Trophoblast cell (in vitro differentiated cells and primary cell): ENCODE results near the gene ESR2.

ENCODE experiments used
- DNase-seq, 2 donors: peaks; one replicate each; pipeline ENCODE4 v3.0.0-alpha.2; 2016
- H2AFZ ChIP-seq: 2 replicates; pipeline ENCODE4 v1.6.1; 2013; ENCODE audit warnings: low read length, moderate library complexity, mild to moderate bottlenecking; ENCODE audit not compliant: insufficient read depth, poor library complexity
- H2AK5ac ChIP-seq: 2 replicates; pipeline ENCODE4 v1.6.1; 2013; ENCODE audit warnings: mild to moderate bottlenecking, low read length
- H2BK120ac ChIP-seq: 2 replicates; pipeline ENCODE4 v1.6.1; 2013; ENCODE audit warnings: low read length, mild to moderate bottlenecking, moderate library complexity; ENCODE audit not compliant: insufficient read depth, poor library complexity
- H2BK12ac ChIP-seq: 2 replicates; pipeline ENCODE4 v1.6.1; 2013; ENCODE audit warnings: mild to moderate bottlenecking, low read length, moderate library complexity
- H2BK5ac ChIP-seq: 2 replicates; pipeline ENCODE4 v1.6.1; 2013; ENCODE audit warnings: low read length, low read depth, moderate library complexity, mild to moderate bottlenecking; ENCODE audit not compliant: poor library complexity
- H3K14ac ChIP-seq: 2 replicates; pipeline ENCODE4 v1.6.1; 2013; ENCODE audit warnings: mild to moderate bottlenecking, low read length
- H3K18ac ChIP-seq: 2 replicates; pipeline ENCODE4 v1.6.1; 2013; ENCODE audit warnings: mild to moderate bottlenecking, low read length
- H3K23ac ChIP-seq: 2 replicates; pipeline ENCODE4 v1.6.1; 2013; ENCODE audit warnings: low read length
- H3K27ac ChIP-seq: 2 replicates; pipeline ENCODE4 v1.5.1; 2013; ENCODE audit warnings: low read depth, mild to moderate bottlenecking, inconsistent platforms, low read length, moderate library complexity
- H3K27me3 ChIP-seq: 2 replicates; pipeline ENCODE4 v1.6.1; 2013; ENCODE audit warnings: inconsistent platforms, mild to moderate bottlenecking, low read length, moderate library complexity; ENCODE audit not compliant: insufficient read depth
- H3K36me3 ChIP-seq, 2 experiments: 1 replicate in 1 of 2; 2 replicates in 1 of 2; pipeline ENCODE4 v1.6.1; 2013; ENCODE audit warnings: low read length in 2 of 2, mild to moderate bottlenecking in 2 of 2, moderate library complexity in 1 of 2; ENCODE audit not compliant: insufficient read depth in 2 of 2, control insufficient read depth in 1 of 2
- H3K4ac ChIP-seq: 2 replicates; pipeline ENCODE4 v1.6.1; 2013; ENCODE audit warnings: low read depth, mild to moderate bottlenecking, low read length, moderate library complexity
- H3K4me1 ChIP-seq, 2 experiments: 1 replicate in 1 of 2; 2 replicates in 1 of 2; pipeline ENCODE4 v1.6.1; 2013; ENCODE audit warnings: low read length in 2 of 2, mild to moderate bottlenecking in 2 of 2, moderate library complexity in 1 of 2; ENCODE audit not compliant: insufficient read depth in 2 of 2, control insufficient read depth in 1 of 2
- H3K4me2 ChIP-seq: 2 replicates; pipeline ENCODE4 v1.6.1; 2013; ENCODE audit warnings: inconsistent platforms, mild to moderate bottlenecking, low read length, moderate library complexity
- H3K4me3 ChIP-seq: 2 replicates; pipeline ENCODE4 v1.5.1; 2013; ENCODE audit warnings: mild to moderate bottlenecking, low read depth, low read length, inconsistent platforms
- H3K79me1 ChIP-seq: one replicate; pipeline ENCODE4 v1.6.1; 2013; ENCODE audit warnings: low read length
- H3K79me2 ChIP-seq: 2 replicates; pipeline ENCODE4 v1.6.1; 2013; ENCODE audit warnings: low read length, mild to moderate bottlenecking; ENCODE audit not compliant: control insufficient read depth, insufficient read depth, poor library complexity
- H3K9ac ChIP-seq: 2 replicates; pipeline ENCODE4 v1.6.1; 2013; ENCODE audit warnings: mild to moderate bottlenecking, low read length
- H3K9me3 ChIP-seq: 2 replicates; pipeline ENCODE4 v1.6.1; 2013; ENCODE audit warnings: low read depth, mild to moderate bottlenecking, control low read depth, inconsistent platforms, low read length; ENCODE audit not compliant: insufficient read depth
- H4K12ac ChIP-seq: 2 replicates; pipeline ENCODE4 v1.6.1; 2013; ENCODE audit warnings: low read depth, mild to moderate bottlenecking, low read length, moderate library complexity
- H4K8ac ChIP-seq: 2 replicates; pipeline ENCODE4 v1.6.1; 2013; ENCODE audit warnings: low read depth, mild to moderate bottlenecking, low read length, moderate library complexity
- H4K91ac ChIP-seq: one replicate; pipeline ENCODE4 v1.6.1; 2013; ENCODE audit warnings: low read depth, mild to moderate bottlenecking, low read length, moderate library complexity
- WGBS: extraction: QIAGEN DNeasy Blood & Tissue Kit; methylation state at CpG from one replicate; pipeline ENCODE4 v1.1.7; 2013; ENCODE audit warnings: missing lambda C conversion rate; ENCODE audit not compliant: insufficient read length, insufficient coverage; ENCODE audit errors: extremely low coverage; 5-methylcytosine and 5-hydroxymethylcytosine counted together

Gene ESR2

GRCh38 chr14:64061115-64061514 is 233.1 kb downstream of the ESR2 start:
- Histone ChIP-seq H4K8ac (no peak overlapping the region), H3K9me3 (no peaks in the 10 kb centered on the region), H3K27me3 (no peaks in the 10 kb centered on the region), H3K4me2 (no peak overlapping the region), H3K23ac (no peak overlapping the region), H2BK5ac (no peak overlapping the region), H3K4me1 (peaks cover 7 to 10% of the 10 kb centered on the region in 2 experiments), H2BK120ac (no peak overlapping the region), H3K18ac (no peak overlapping the region), H4K91ac (no peak overlapping the region), H3K4ac (no peak overlapping the region), H3K14ac (no peak overlapping the region), H3K9ac (no peak overlapping the region), H2BK12ac (no peak overlapping the region), H3K27ac (no peak overlapping the region), H3K4me3 (no peak overlapping the region), H4K12ac (no peak overlapping the region), H3K79me2 (no peaks in the 10 kb centered on the region), H2AK5ac (no peak overlapping the region), H3K36me3 (peaks cover 0 to under 1% of the 10 kb centered on the region in 2 experiments), H2AFZ (no peak overlapping the region), H3K79me1 (peaks cover 3% of the 10 kb centered on the region)
- WGBS: no CpG with 5 or more reads among the region's 1 CpG
- DNase-seq: no peak

DNA sequence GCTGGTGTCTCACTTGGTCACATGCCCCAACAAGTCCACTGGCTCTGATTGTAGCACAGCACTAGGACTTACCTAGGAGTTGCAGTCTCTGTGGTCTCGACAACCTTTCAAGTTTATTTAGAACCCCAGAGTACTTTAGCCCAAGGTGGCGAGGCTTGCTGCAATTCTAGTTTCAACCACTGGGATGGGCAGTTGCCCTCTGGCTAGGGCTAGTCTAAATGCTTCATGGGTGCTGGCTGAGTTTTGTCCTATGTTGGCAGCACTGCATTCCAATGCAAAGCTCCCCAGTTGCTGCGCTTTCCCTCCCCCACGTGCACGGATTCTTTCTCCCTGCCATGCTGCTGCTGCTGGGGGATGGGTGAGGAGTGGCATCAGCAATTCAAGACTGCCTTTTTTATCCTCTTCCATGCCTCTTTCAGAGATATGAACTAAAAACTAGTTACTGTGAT is 233.5 kb downstream of the ESR2 start:
- Histone ChIP-seq H3K23ac (no peak overlapping the region), H2BK5ac (no peak overlapping the region), H3K9ac (no peak overlapping the region), H4K91ac (peak overlapping the region; percentile 20), H2AFZ (no peak overlapping the region), H3K27ac (no peak overlapping the region), H4K8ac (no peak overlapping the region), H3K4me1 (peaks cover 7 to 10% of the 10 kb centered on the region in 2 experiments), H3K14ac (no peak overlapping the region), H3K36me3 (peaks cover 0 to 2% of the 10 kb centered on the region in 2 experiments), H2BK12ac (no peak overlapping the region), H3K79me2 (no peaks in the 10 kb centered on the region), H2AK5ac (no peak overlapping the region), H3K79me1 (peaks cover 3% of the 10 kb centered on the region), H2BK120ac (no peak overlapping the region), H3K4me2 (no peak overlapping the region), H4K12ac (no peak overlapping the region), H3K27me3 (no peaks in the 10 kb centered on the region), H3K4ac (no peak overlapping the region), H3K4me3 (no peak overlapping the region), H3K18ac (no peak overlapping the region), H3K9me3 (no peaks in the 10 kb centered on the region)
- peak; percentile 44 to 70 for DNase-seq
- WGBS: no CpG with 5 or more reads among the region's 5 CpGs

- H3K79me1 ChIP-seq: peaks cover 3% of the 10 kb centered on the region
- no peaks in the 10 kb centered on the region for H3K9me3 ChIP-seq
- H2AK5ac ChIP-seq: no peak overlapping the region
- no peak overlapping the region for H3K18ac ChIP-seq
- no peak overlapping the region for H3K14ac ChIP-seq
- H3K9ac ChIP-seq: no peak overlapping the region
- H3K4me2 ChIP-seq: no peak overlapping the region
- no peak overlapping the region for H3K23ac ChIP-seq
- peak overlapping the region; percentile 20 for H4K91ac ChIP-seq
- peaks cover 7 to 10% of the 10 kb centered on the region in 2 experiments for H3K4me1 ChIP-seq
- no peaks in the 10 kb centered on the region for H3K27me3 ChIP-seq
- peaks cover 0 to 2% of the 10 kb centered on the region in 2 experiments for H3K36me3 ChIP-seq
- H3K79me2 ChIP-seq: no peaks in the 10 kb centered on the region
- no CpG with 5 or more reads among the region's 1 CpG for WGBS
- no peak overlapping the region for H2AFZ ChIP-seq
- H4K8ac ChIP-seq: no peak overlapping the region
- no peak overlapping the region for H2BK120ac ChIP-seq
- H2BK12ac ChIP-seq: no peak overlapping the region
- H3K27ac ChIP-seq: no peak overlapping the region
- H3K4me3 ChIP-seq: no peak overlapping the region
- peak in 1 of 2 donors; percentile 20 for DNase-seq
- no peak overlapping the region for H4K12ac ChIP-seq
- no peak overlapping the region for H2BK5ac ChIP-seq
- no peak overlapping the region for H3K4ac ChIP-seq
Measured at GRCh38 chr14:64060199-64060545, 234.0 kb downstream of the ESR2 start.

- Histone ChIP-seq H4K8ac (no peak overlapping the region), H3K9me3 (no peaks in the 10 kb centered on the region), H3K18ac (no peak overlapping the region), H3K9ac (no peak overlapping the region), H3K79me2 (no peaks in the 10 kb centered on the region), H3K4me2 (no peak overlapping the region), H3K36me3 (peaks cover 0 to 2% of the 10 kb centered on the region in 2 experiments), H2AK5ac (no peak overlapping the region), H3K4ac (no peak overlapping the region), H3K27me3 (no peaks in the 10 kb centered on the region), H3K79me1 (peaks cover 3% of the 10 kb centered on the region), H2BK120ac (no peak overlapping the region), H3K4me3 (no peak overlapping the region), H3K4me1 (peaks cover 7 to 10% of the 10 kb centered on the region in 2 experiments), H2BK5ac (no peak overlapping the region), H2AFZ (no peak overlapping the region), H2BK12ac (no peak overlapping the region), H4K12ac (no peak overlapping the region), H3K23ac (no peak overlapping the region), H3K27ac (no peak overlapping the region), H3K14ac (no peak overlapping the region), H4K91ac (peak overlapping the region; percentile 20)
- WGBS: no CpG with 5 or more reads among the region's 6 CpGs
- DNase-seq: no peak
Measured at GRCh38 chr14:64059454-64060198, 234.5 kb downstream of the ESR2 start.
